ENCODE measurements around the gene HOXA3.

DNA sequence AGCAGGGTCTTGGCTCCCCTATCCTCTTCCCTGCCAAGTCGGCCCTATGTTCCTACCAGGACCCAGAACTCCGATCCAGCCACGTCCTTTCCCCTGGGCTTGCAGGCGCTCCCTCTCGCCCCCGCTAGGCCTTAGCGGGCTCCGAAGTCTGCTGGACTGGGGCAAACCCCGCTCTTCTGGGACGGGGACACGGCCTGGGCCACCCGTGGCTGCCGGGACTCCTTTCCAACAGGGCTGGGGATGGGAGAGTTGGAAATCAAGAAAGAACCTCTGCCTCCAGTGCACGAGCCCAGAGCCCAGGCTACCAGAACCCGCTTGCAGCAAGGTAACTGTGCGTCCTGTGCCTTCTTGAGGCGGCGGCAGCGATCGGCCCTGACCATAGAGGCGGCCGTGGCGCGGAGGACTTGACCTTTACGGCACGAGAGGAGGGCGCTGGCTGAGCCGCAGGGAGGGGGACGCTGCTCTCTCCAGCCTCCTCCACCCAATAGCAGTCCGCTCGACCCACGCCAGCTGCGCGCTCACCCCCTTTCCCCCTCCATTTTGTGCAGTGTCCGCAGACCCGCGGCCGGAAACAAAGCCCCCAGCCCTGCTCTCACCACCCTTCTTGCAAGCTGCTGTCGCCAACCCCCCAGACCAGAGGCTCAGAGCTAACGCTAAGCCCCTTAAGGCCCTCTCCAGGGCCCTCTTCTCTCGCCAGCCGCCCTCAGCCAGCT lies 39.6 kb upstream of the HOXA3 start:
- TF ChIP-seq UBTF (IDR thresholded peaks at IDR 0.05; ENCODE audit: borderline replicate concordance in 1 of 2, low read depth in 2 of 2, low read length in 2 of 2) (no peak), POLR2A (conservative IDR thresholded peaks at IDR 0.05) (no peak), ZNF79 (CRISPR knock-in tag; IDR thresholded peaks at IDR 0.05; ENCODE audit: low read depth) (no peak), RBM22 (IDR thresholded peaks at IDR 0.05; ENCODE audit: low read depth, low read length, poor library complexity, severe bottlenecking) (no peak), ZNF584 (CRISPR knock-in tag; IDR thresholded peaks at IDR 0.05; ENCODE audit: low read depth) (no peak), CBX8 (IDR thresholded peaks at IDR 0.05; ENCODE audit: borderline replicate concordance, extremely low read depth, low read depth, low read length, poor library complexity, severe bottlenecking) (no peak)

Measured in K562 (cell line).